GM18511 (cell line): Measurements from ENCODE around the gene SLC37A1.

Experiments
- ATAC-seq: cut with Tn5 transposase; IDR thresholded peaks from one replicate; pipeline ENCODE4 v1.9.1; 2021; ENCODE audit warnings: mild to moderate bottlenecking, moderate library complexity; ENCODE audit not compliant: unreplicated experiment

The SLC37A1 gene

GRCh38 chr21:42590431-42591131 lies 76.9 kb downstream of the SLC37A1 start:
- no peak for ATAC-seq

GRCh38 chr21:42591170-42591869 lies 77.7 kb downstream of the SLC37A1 start:
- ATAC-seq, result no peak

- ATAC-seq, result no peak
Observed at GRCh38 chr21:42592156-42592820, 78.6 kb downstream of the SLC37A1 start.

- ATAC-seq, result no peak
Observed at GRCh38 chr21:42593007-42593814, 79.6 kb downstream of the SLC37A1 start.

GRCh38 chr21:42594616-42595282 lies 81.1 kb downstream of the SLC37A1 start:
- ATAC-seq, result no peak

- ATAC-seq, result no peak
Observed at GRCh38 chr21:42595283-42596187, 81.9 kb downstream of the SLC37A1 start.

GRCh38 chr21:42596657-42597056 lies 83.0 kb downstream of the SLC37A1 start:
- no peak for ATAC-seq

GRCh38 chr21:42597487-42598158 lies 84.0 kb downstream of the SLC37A1 start:
- ATAC-seq, result no peak

- no peak for ATAC-seq
Observed at GRCh38 chr21:42598159-42598735, 84.6 kb downstream of the SLC37A1 start.

- ATAC-seq, result no peak
Observed at GRCh38 chr21:42599486-42599885, 85.8 kb downstream of the SLC37A1 start.

GRCh38 chr21:42599962-42600361 lies 86.3 kb downstream of the SLC37A1 start:
- no peak for ATAC-seq

- ATAC-seq, result no peak
Observed at GRCh38 chr21:42601656-42602055, 88.0 kb downstream of the SLC37A1 start.

GRCh38 chr21:42607102-42607501 lies 93.5 kb downstream of the SLC37A1 start:
- no peak for ATAC-seq

- no peak for ATAC-seq
Observed at GRCh38 chr21:42607525-42608102, 94.0 kb downstream of the SLC37A1 start.

GRCh38 chr21:42608446-42608845 lies 94.8 kb downstream of the SLC37A1 start:
- no peak for ATAC-seq

GRCh38 chr21:42609811-42610210 lies 96.2 kb downstream of the SLC37A1 start:
- ATAC-seq, result no peak

- no peak for ATAC-seq
Observed at GRCh38 chr21:42611852-42612251, 98.2 kb downstream of the SLC37A1 start.

- no peak for ATAC-seq
Observed at GRCh38 chr21:42612390-42612789, 98.7 kb downstream of the SLC37A1 start.
